NB4 (cell line): Measurements from ENCODE around the gene BCL7A.

Experiments used
- CTCF ChIP-seq: IDR thresholded peaks from one replicate; pipeline ENCODE4 v1.5.1; 2012; ENCODE audit warnings: low read depth, low read length
- MYC ChIP-seq: IDR thresholded peaks from 2 replicates; pipeline ENCODE4 v1.6.1; 2011; ENCODE audit warnings: low read depth, low read length
- POLR2A ChIP-seq: IDR thresholded peaks from 2 replicates; pipeline ENCODE4 v1.6.1; 2011; ENCODE audit warnings: mild to moderate bottlenecking; ENCODE audit not compliant: insufficient read length; ENCODE audit errors: extremely low read depth
- TF ChIP-seq, protein P1 (sequence below): IDR thresholded peaks from 2 replicates; pipeline ENCODE4 v1.6.1; 2011; ENCODE audit warnings: low read depth, low read length

- TF ChIP-seq POLR2A = no peak
- TF ChIP-seq CTCF = no peak
- TF ChIP-seq MYC = no peak
- TF ChIP-seq, protein P1, sequence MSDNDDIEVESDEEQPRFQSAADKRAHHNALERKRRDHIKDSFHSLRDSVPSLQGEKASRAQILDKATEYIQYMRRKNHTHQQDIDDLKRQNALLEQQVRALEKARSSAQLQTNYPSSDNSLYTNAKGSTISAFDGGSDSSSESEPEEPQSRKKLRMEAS = no peak
These were observed 73.3 kb downstream of the BCL7A start for GRCh38 chr12:122094735-122095631.
